ENCODE data around the gene TBX4.

DNA sequence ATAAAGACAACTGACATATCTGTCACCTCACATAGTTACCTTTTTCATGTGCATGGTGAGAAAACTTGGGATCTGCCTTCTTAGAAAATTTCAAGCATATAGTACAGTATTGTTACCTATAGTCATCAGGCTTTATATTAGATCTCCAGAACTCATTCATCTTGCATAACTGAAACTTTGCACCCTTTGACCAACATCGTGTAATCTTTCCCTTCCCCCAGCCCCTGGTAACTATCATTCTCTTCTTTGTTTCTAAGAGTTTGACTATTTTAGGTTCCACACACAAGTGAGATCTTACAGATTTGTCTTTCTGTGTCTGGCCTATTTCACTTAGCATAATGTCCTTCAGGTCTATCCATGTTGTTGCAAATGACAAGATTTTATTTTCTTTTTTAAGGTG, 22.9 kb upstream of the TBX4 start:
- TF ChIP-seq CHD2 (IDR thresholded peaks at IDR 0.05; ENCODE audit: low read depth, low read length) (no peak), CTCF (CRISPR knock-in tag; IDR thresholded peaks at IDR 0.05) (no peak), JUN (CRISPR knock-in tag; IDR thresholded peaks at IDR 0.05) (no peak), MXI1 (IDR thresholded peaks at IDR 0.05; ENCODE audit: borderline replicate concordance, low read depth, low read length) (no peak)

Data from HepG2 (cell line).